ENCODE results near the gene ENTPD3.
A peak's percentile ranks its signal among the peaks of the same experiment; 100 is the strongest.

Gene ENTPD3

GRCh38 chr3:40381904-40382616 is 4.9 kb upstream of the ENTPD3 start:
- DNase-seq (ENCODE audit: low read depth), result peak; percentile 66
- TF ChIP-seq CTCF (conservative IDR thresholded peaks at IDR 0.05; ENCODE audit: low read depth, low read length), result no peak
- H3K4me3 ChIP-seq (ENCODE audit: low read depth, low read length), result no peak overlapping the region

- no peak overlapping the region for H3K4me3 ChIP-seq (ENCODE audit: low read depth, low read length)
- TF ChIP-seq CTCF (conservative IDR thresholded peaks at IDR 0.05; ENCODE audit: low read depth, low read length), result no peak
- peak; percentile 11 for DNase-seq (ENCODE audit: low read depth)
Measured at GRCh38 chr3:40382617-40382979, 4.4 kb upstream of the ENTPD3 start.

DNA sequence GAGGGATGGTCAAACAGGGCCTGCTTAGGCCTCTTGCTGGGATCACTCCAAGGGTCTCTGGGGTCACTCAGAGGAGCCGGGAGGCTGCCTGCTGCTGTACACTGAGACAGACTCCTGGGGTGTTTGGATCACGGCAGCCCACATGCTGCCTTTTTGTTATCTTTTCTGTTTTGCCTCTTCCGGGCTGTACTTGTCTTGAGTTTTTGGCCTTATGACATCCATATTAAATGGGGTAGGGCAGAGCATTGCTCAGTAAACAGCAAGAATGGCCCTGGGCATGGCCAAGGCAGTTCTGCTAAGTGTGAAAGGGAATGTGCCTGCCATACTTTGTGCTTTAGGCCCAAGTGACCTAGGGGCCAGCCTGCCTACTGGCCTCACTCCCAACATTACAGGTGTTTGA is 771 bp upstream of the ENTPD3 start:
- H3K4me3 ChIP-seq (ENCODE audit: low read depth, low read length), result no peak overlapping the region
- DNase-seq (ENCODE audit: low read depth), result no peak
- TF ChIP-seq CTCF (conservative IDR thresholded peaks at IDR 0.05; ENCODE audit: low read depth, low read length), result no peak

DNA sequence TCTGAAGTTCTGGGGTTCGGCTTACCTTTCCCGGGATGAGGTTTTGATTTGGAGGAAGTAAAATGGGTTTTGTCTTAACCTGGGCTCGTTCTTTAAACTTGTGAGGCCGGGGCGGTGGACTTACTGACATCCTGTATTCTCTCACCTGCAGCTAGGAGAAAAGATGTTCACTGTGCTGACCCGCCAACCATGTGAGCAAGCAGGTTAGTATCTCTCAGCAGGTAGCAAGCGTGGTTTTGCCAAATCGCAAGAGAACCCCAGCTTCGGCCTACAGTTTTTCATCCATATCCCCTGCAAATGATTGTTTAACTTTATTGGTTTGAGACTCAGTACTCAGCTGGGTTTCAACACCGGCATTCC is 891 bp downstream of the ENTPD3 start:
- H3K4me3 ChIP-seq (ENCODE audit: low read depth, low read length), result no peak overlapping the region
- no peak for TF ChIP-seq CTCF (conservative IDR thresholded peaks at IDR 0.05; ENCODE audit: low read depth, low read length)

GRCh38 chr3:40396406-40396805 is 9.4 kb downstream of the ENTPD3 start:
- no peak for DNase-seq (ENCODE audit: low read depth)
- TF ChIP-seq CTCF (conservative IDR thresholded peaks at IDR 0.05; ENCODE audit: low read depth, low read length), result no peak
- H3K4me3 ChIP-seq (ENCODE audit: low read depth, low read length), result no peak overlapping the region

More for the DNA sequence above, 891 bp downstream of the ENTPD3 start:
- DNase-seq (ENCODE audit: low read depth), result no peak

DNA sequence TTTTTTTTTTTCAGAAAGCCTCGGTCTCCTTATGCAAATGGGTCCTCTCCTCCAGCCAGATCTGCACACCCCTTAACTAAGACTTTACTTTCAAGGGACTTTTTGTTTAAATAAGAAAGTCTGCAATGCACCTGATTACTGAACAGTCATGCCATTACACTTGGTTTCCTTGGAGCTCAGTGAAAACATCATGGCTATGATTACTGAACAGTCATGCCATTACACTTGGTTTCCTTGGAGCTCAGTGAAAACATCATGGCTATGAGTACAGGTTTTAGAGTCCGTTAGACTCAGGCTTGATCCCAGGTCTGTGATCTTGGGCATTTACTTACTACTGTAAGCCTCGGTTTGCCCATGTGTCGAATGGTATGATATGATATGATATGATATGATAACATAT is 10.1 kb downstream of the ENTPD3 start:
- TF ChIP-seq CTCF (conservative IDR thresholded peaks at IDR 0.05; ENCODE audit: low read depth, low read length), result no peak
- DNase-seq (ENCODE audit: low read depth), result no peak
- H3K4me3 ChIP-seq (ENCODE audit: low read depth, low read length), result no peak overlapping the region

DNA sequence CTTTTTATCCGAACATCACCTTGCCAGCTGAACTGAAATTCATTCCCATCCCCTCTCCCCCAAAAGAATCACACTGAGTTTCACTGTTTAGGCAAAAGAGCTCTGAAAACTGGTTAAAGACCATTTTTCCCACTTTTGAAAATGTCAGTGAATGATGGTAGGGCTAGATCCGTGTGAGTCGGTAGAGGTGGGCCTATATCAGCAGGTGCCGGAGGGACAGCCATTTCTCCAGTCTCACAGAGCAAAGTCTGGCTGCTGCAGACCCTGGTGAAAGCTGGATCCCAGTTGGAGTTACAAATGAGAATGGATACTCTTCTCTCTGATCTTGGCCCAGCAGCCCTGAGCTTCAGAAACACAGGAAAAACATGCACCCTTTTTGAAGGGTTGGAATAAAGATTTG is 10.9 kb downstream of the ENTPD3 start:
- no peak overlapping the region for H3K4me3 ChIP-seq (ENCODE audit: low read depth, low read length)
- no peak for TF ChIP-seq CTCF (conservative IDR thresholded peaks at IDR 0.05; ENCODE audit: low read depth, low read length)
- no peak for DNase-seq (ENCODE audit: low read depth)

All from choroid plexus epithelial cell (primary cell).